GM12864 (cell line): ENCODE measurements around the gene CFAP299.
"Not testable (repeated sequence)": the region's sequence is repeated elsewhere in the genome, so short reads cannot be mapped to it uniquely, and the experiment has no call there.

Source experiments
- DNase-seq: peaks from one replicate; pipeline ENCODE4 v3.0.0-alpha.2; 2011; ENCODE audit warnings: low read depth
- H3K4me3 ChIP-seq: 2 replicates; pipeline ENCODE4 v1.5.1; 2011; ENCODE audit warnings: mild to moderate bottlenecking, low read depth, low read length, control low read depth
- CTCF ChIP-seq: IDR thresholded peaks from 2 replicates; pipeline ENCODE4 v1.5.1; 2011; ENCODE audit warnings: low read depth, mild to moderate bottlenecking, moderate library complexity, low read length, control low read depth, inconsistent platforms; ENCODE audit errors: missing control alignments

Gene CFAP299

DNA sequence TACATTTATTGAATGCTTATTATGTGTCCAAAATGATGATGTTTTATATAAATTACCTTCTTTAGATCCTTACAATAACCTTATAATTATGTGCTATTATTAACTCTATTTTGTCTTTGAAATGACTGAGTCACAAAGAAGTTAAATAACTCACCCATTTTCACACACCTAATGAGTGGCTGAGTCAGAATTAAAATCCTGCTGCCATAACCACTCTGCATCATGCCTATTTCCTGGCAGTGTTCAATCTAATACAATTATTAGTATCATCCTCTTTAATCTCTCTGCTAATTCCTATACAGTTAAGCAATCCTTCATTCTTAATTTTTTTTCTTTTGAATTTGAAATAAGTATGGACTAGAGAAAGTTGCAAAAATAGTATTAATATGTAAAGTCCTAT lies 342.9 kb downstream of the CFAP299 start:
- DNase-seq, result no peak
- no peak for TF ChIP-seq CTCF

GRCh38 chr4:80680934-80681333 lies 345.4 kb downstream of the CFAP299 start:
- no peak for TF ChIP-seq CTCF
- H3K4me3 ChIP-seq, result no peak overlapping the region
- DNase-seq, result no peak

More for the DNA sequence above, 342.9 kb downstream of the CFAP299 start:
- H3K4me3 ChIP-seq, result no peak overlapping the region

GRCh38 chr4:80685214-80685613 lies 349.7 kb downstream of the CFAP299 start:
- TF ChIP-seq CTCF, result no peak
- H3K4me3 ChIP-seq, result no peak overlapping the region
- no peak for DNase-seq

- DNase-seq, H3K4me3 ChIP-seq: not testable (repeated sequence)
Observed at GRCh38 chr4:80687736-80688135, 352.2 kb downstream of the CFAP299 start.

DNA sequence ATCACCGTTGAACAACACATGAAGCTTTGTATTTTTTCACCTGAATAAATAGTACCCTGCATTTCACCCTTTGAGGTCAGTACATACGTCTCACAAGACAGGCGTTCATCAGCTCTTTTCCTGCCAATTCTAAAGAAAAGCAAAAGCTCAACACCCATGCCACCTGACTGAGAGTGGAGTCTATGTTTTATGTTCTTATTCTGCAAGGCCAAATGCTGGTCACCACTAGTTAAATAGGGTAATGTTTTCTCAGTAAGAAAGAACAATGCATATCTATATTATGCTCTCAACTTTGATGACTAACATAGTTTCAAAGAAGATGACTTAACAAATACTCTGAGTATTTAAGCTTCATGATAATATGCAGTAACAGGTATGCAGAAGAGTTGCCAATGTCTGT lies 358.6 kb downstream of the CFAP299 start:
- no peak overlapping the region for H3K4me3 ChIP-seq
- TF ChIP-seq CTCF, result no peak
- no peak for DNase-seq

DNA sequence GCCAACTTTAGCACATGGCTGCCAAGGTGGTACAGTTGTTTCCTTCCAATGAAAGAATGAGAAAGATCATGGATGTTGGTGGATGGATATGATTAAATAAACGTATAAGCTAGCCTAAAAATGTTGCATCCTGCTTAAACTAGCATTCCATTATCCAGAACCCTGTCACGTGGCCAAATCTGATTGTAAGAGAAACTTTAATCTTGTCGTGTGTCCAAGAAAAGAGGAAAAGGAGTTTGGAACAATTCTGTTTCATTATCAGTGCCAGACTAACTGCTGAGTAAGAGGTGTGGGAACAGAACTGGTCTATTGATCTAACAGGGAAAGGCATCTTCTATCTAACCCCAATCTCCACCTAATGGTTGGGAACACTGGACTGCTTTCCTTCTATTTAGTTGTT lies 369.8 kb downstream of the CFAP299 start:
- no peak overlapping the region for H3K4me3 ChIP-seq
- no peak for DNase-seq
- no peak for TF ChIP-seq CTCF

- no peak for TF ChIP-seq CTCF
- no peak for DNase-seq
Observed at GRCh38 chr4:80709082-80709869, 373.7 kb downstream of the CFAP299 start.

More at GRCh38 chr4:80709082-80709869, 373.7 kb downstream of the CFAP299 start:
- no peak overlapping the region for H3K4me3 ChIP-seq
